ENCODE data around the gene DAP3. TPM values are rescaled to one million over a fixed set of nuclear protein-coding genes. Genes with fewer than 3 reads are reported as not detected.
"Not testable (repeated sequence)": the region's sequence is repeated elsewhere in the genome, so short reads cannot be mapped to it uniquely, and the experiment has no call there.

Gene DAP3
- total RNA-seq, 1 donor from 2014 or later = 120 TPM

GRCh38 chr1:155651861-155652661, 36.8 kb upstream of the DAP3 start:
- Mint-ChIP-seq H3K36me3 (ENCODE audit: low read depth, unreplicated experiment) (peaks cover 4% of the 10 kb centered on the region), H3K9me3 (ENCODE audit: unreplicated experiment) (no peaks in the 10 kb centered on the region), H3K4me1 (ENCODE audit: unreplicated experiment) (no peaks in the 10 kb centered on the region), H3K27ac (ENCODE audit: unreplicated experiment) (no peak overlapping the region), H3K27me3 (ENCODE audit: unreplicated experiment) (peaks cover 2% of the 10 kb centered on the region), H3K4me3 (ENCODE audit: unreplicated experiment) (no peak overlapping the region)
- DNase-seq (ENCODE audit: low spot score) = no peak
- TF ChIP-seq, protein P1, sequence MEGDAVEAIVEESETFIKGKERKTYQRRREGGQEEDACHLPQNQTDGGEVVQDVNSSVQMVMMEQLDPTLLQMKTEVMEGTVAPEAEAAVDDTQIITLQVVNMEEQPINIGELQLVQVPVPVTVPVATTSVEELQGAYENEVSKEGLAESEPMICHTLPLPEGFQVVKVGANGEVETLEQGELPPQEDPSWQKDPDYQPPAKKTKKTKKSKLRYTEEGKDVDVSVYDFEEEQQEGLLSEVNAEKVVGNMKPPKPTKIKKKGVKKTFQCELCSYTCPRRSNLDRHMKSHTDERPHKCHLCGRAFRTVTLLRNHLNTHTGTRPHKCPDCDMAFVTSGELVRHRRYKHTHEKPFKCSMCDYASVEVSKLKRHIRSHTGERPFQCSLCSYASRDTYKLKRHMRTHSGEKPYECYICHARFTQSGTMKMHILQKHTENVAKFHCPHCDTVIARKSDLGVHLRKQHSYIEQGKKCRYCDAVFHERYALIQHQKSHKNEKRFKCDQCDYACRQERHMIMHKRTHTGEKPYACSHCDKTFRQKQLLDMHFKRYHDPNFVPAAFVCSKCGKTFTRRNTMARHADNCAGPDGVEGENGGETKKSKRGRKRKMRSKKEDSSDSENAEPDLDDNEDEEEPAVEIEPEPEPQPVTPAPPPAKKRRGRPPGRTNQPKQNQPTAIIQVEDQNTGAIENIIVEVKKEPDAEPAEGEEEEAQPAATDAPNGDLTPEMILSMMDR (IDR thresholded peaks at IDR 0.05; ENCODE audit: unreplicated experiment) = no peak

DNA sequence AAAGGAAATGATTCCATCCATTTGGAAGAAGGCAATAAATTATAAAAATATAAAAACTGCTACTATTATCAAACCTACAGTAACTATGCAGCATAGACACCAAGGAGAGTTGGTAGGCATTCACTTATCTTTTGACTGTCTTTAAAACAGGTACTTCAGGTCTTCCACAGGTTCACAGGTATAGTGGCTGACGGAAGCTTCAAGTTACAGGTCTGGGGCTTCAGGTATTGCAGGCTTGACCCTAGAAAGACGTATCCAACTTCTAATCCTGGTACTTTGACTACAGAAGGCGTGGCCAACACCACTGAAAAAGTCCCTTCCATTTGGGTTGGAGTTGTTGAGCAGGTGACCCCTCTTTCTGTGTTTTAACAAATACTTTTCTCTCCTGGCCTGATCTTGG, 35.9 kb upstream of the DAP3 start:
- Mint-ChIP-seq H3K36me3 (ENCODE audit: low read depth, unreplicated experiment) (peaks cover 4% of the 10 kb centered on the region), H3K27ac (ENCODE audit: unreplicated experiment) (no peak overlapping the region), H3K9me3 (ENCODE audit: unreplicated experiment) (no peaks in the 10 kb centered on the region), H3K4me1 (ENCODE audit: unreplicated experiment) (no peaks in the 10 kb centered on the region), H3K4me3 (ENCODE audit: unreplicated experiment) (no peak overlapping the region), H3K27me3 (ENCODE audit: unreplicated experiment) (peaks cover 3% of the 10 kb centered on the region)
- TF ChIP-seq, protein P1 (IDR thresholded peaks at IDR 0.05; ENCODE audit: unreplicated experiment) = no peak
- DNase-seq (ENCODE audit: low spot score) = no peak

DNA sequence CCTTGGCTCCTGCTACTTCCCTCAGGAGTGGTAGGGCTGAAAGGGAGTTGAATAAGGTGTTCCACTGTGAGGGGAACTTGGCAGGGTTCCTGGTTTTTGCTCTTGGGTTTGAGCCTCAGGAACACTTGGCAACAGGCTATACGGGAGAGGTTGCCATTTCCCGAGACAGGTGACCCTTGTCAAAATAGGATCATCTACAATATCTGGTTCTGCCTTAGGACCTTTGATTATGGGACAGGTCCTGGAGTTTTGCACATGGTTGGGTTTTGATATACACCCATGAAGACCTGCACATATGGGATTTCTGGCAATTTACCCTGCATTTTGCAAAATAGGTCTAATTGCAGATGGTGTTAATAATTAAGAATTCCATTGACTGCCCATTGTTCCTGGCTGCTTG, 31.4 kb upstream of the DAP3 start:
- no peak for DNase-seq (ENCODE audit: low spot score)
- Mint-ChIP-seq H3K27ac (ENCODE audit: unreplicated experiment) (no peak overlapping the region), H3K36me3 (ENCODE audit: low read depth, unreplicated experiment) (peaks cover 36% of the 10 kb centered on the region), H3K4me1 (ENCODE audit: unreplicated experiment) (no peaks in the 10 kb centered on the region), H3K27me3 (ENCODE audit: unreplicated experiment) (peaks cover 3% of the 10 kb centered on the region), H3K9me3 (ENCODE audit: unreplicated experiment) (no peaks in the 10 kb centered on the region), H3K4me3 (ENCODE audit: unreplicated experiment) (no peak overlapping the region)
- TF ChIP-seq, protein P1 (IDR thresholded peaks at IDR 0.05; ENCODE audit: unreplicated experiment) = no peak

DNA sequence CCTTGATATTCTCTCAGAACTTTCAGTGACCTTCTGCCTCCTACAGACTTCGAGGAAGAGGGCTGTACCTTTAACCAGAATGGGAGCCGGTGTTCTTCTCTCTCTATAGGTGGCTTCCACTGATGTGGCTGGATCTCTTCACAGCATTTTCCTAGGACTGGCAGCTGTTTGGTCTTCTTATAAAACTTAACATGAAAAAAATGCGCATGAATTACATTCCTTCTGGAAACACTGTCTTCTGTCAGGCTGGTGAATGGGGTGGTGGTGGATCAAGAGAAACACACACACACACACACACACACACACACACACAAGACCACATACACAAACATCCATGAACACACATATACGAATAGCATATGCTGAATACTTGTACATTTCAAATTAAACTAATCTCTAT, 27.7 kb upstream of the DAP3 start:
- DNase-seq (ENCODE audit: low spot score); H3K27ac Mint-ChIP-seq (ENCODE audit: unreplicated experiment); H3K4me3 Mint-ChIP-seq (ENCODE audit: unreplicated experiment); H3K9me3 Mint-ChIP-seq (ENCODE audit: unreplicated experiment); H3K4me1 Mint-ChIP-seq (ENCODE audit: unreplicated experiment); H3K27me3 Mint-ChIP-seq (ENCODE audit: unreplicated experiment): not testable (repeated sequence)
- peaks cover 45% of the 10 kb centered on the region for H3K36me3 Mint-ChIP-seq (ENCODE audit: low read depth, unreplicated experiment)

DNA sequence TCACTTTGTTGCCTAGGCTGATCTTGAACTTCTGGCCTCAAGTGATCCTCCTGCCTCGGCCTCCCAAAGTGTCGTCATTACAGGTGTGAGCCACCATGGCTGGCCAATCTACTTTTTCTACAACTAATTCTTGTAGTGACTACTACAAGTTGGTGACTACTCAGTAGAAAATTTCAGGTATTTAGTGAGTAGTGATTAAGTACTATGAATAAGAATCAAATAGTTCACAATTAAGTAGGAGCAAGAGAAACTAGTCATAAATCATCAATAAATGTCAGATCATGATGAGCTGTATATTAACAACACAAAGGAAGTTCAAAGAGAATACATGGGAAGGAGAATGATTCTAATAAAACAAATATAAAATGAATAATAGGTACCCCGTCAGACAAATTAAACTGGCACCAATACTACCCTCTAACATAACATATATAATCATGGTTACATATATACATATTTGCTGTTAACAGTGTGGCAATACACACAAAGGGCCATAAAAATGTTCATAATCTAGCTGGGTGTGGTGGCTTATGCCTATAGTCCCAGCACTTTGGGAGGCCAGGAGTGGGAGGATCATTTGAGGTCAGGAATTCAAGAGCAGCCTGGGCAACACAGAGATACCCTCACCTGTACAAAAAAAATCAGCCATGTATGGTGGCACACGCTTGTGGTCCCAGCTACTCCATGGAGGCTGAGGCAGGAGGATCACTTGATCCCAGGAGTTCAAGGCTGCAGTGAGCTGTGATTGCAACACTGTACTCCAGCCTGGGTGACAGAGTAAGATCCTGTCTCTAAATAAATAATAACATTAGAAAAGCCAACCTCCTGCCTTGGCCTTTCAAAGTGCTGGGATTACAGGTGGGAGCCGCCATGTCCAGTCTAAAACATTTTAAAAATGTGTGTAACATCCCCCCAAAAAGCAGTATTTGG, 19.4 kb upstream of the DAP3 start:
- Mint-ChIP-seq H3K9me3 (ENCODE audit: unreplicated experiment) (no peaks in the 10 kb centered on the region), H3K36me3 (ENCODE audit: low read depth, unreplicated experiment) (peaks cover 42% of the 10 kb centered on the region), H3K4me3 (ENCODE audit: unreplicated experiment) (peak overlapping the region; percentile 6), H3K27ac (ENCODE audit: unreplicated experiment) (no peak overlapping the region), H3K27me3 (ENCODE audit: unreplicated experiment) (no peaks in the 10 kb centered on the region), H3K4me1 (ENCODE audit: unreplicated experiment) (no peaks in the 10 kb centered on the region)
- no peak for DNase-seq (ENCODE audit: low spot score)
- TF ChIP-seq, protein P1 (IDR thresholded peaks at IDR 0.05; ENCODE audit: unreplicated experiment) = no peak

Data from endothelial cell (in vitro differentiated cells).